Activated T-helper 17 cell treated with anti-CD3 and anti-CD28 coated beads, Interleukin-2, amount 50 U/mL, for 72 hours (primary cell): ENCODE data around the gene ROBO1. TPM values are rescaled to one million over a fixed set of nuclear protein-coding genes. Genes with fewer than 3 reads are reported as not detected.

Experiments
- ATAC-seq: fragments of 150-1000 bp; cut with Tn5 transposase; replicated peaks from 2 replicates; pipeline ENCODE4 v1.10.0; 2021; ENCODE audit warnings: mild to moderate bottlenecking, moderate library complexity
- H3K27ac Mint-ChIP-seq: one replicate; pipeline ENCODE4 v1.8.0; 2022; ENCODE audit warnings: mixed read lengths
- H3K27me3 Mint-ChIP-seq: one replicate; pipeline ENCODE4 v1.8.0; 2022; ENCODE audit warnings: mixed read lengths
- H3K36me3 Mint-ChIP-seq: one replicate; pipeline ENCODE4 v1.8.0; 2022; ENCODE audit warnings: low read depth, mild to moderate bottlenecking, mixed read lengths
- H3K4me1 Mint-ChIP-seq: one replicate; pipeline ENCODE4 v1.8.0; 2022; ENCODE audit warnings: mixed read lengths
- H3K4me3 Mint-ChIP-seq: one replicate; pipeline ENCODE4 v1.8.0; 2022; ENCODE audit warnings: mild to moderate bottlenecking, mixed read lengths
- H3K9me3 Mint-ChIP-seq: one replicate; pipeline ENCODE4 v1.8.0; 2022; ENCODE audit warnings: mixed read lengths
- total RNA-seq, 2 donors: library from RNA; stranded (reverse); gene quantifications; one replicate each; pipeline ENCODE4 v1.2.3, GENCODE V29; 2022

Gene ROBO1
- total RNA-seq, 2 donors from 2014 or later = not detected

DNA sequence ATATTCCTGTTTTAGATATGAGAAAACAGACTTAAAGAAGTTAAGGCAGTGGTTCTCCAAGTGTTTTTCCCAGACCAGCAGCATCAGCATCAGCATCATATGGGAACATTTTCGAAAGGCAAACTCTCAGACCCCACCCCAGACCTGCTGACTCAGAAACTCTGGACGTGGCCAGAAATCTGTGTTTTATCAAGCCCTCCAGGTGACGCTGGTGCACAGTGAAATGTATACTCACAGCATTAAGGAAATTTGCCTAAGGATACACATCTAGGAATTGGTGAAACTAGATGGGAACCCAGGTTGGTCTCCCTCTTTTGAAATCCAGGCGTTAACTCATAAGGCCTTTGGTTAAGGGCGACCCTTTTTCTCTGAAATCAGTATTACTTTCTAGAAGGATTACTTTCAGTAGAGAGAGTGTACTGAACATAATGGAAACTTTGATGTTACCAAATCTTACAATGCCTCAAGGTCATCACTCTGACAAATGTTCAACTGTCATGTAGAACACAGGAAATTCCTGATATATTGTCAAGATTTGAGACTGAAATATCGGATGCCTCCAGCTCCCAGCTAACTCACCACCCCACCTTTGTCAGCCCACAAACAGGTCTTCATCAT, 910.2 kb downstream of the ROBO1 start:
- Mint-ChIP-seq H3K4me1 (no peaks in the 10 kb centered on the region), H3K4me3 (no peak overlapping the region), H3K36me3 (no peaks in the 10 kb centered on the region), H3K9me3 (peaks cover 28% of the 10 kb centered on the region), H3K27me3 (no peaks in the 10 kb centered on the region), H3K27ac (no peak overlapping the region)
- no peak for ATAC-seq

DNA sequence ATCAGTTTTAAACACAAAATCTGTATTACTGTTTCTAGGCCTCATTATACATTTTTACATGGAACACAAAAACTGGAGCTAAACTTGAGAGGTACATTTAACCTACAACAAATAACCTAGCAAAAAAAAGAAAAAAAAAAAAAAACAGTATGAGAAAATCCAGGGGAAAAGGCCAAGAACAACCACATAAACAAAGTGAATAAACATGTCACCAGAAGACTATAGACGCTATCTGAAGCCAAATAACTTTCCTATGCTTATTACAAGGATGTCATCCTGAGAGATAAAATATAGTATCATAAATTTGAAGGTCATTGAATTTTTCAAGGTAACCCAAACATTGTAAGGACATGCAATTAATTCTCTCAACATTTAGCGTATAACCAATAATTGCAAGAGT, 911.6 kb downstream of the ROBO1 start:
- Mint-ChIP-seq H3K4me3 (no peak overlapping the region), H3K36me3 (no peaks in the 10 kb centered on the region), H3K9me3 (peaks cover 23% of the 10 kb centered on the region)

DNA sequence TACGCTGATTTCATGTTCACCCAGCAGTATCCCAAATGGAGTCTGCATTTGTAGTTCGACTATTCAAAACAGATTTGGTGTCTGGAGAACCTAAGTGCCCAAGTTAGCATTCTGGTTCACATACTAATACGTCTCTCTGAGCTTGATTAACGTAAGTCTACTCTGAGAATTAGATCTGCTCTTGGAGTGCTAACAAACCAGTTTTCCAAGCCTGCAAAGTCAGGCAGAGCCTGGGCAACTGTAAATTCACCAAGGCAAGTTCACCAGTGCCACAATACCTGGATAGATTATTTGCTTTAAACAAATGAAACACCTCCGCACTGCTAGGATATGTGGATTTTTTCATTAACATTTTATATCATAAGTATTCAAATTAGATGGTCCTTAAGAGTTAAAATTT, 912.6 kb downstream of the ROBO1 start:
- H3K4me3 Mint-ChIP-seq = no peak overlapping the region
- H3K36me3 Mint-ChIP-seq = no peaks in the 10 kb centered on the region
- no peak overlapping the region for H3K27ac Mint-ChIP-seq
- ATAC-seq = no peak
- H3K9me3 Mint-ChIP-seq = peaks cover 19% of the 10 kb centered on the region
- no peaks in the 10 kb centered on the region for H3K27me3 Mint-ChIP-seq
- no peaks in the 10 kb centered on the region for H3K4me1 Mint-ChIP-seq

More for the DNA sequence above, 911.6 kb downstream of the ROBO1 start:
- no peaks in the 10 kb centered on the region for H3K27me3 Mint-ChIP-seq
- H3K4me1 Mint-ChIP-seq = no peaks in the 10 kb centered on the region
- ATAC-seq = no peak
- no peak overlapping the region for H3K27ac Mint-ChIP-seq

DNA sequence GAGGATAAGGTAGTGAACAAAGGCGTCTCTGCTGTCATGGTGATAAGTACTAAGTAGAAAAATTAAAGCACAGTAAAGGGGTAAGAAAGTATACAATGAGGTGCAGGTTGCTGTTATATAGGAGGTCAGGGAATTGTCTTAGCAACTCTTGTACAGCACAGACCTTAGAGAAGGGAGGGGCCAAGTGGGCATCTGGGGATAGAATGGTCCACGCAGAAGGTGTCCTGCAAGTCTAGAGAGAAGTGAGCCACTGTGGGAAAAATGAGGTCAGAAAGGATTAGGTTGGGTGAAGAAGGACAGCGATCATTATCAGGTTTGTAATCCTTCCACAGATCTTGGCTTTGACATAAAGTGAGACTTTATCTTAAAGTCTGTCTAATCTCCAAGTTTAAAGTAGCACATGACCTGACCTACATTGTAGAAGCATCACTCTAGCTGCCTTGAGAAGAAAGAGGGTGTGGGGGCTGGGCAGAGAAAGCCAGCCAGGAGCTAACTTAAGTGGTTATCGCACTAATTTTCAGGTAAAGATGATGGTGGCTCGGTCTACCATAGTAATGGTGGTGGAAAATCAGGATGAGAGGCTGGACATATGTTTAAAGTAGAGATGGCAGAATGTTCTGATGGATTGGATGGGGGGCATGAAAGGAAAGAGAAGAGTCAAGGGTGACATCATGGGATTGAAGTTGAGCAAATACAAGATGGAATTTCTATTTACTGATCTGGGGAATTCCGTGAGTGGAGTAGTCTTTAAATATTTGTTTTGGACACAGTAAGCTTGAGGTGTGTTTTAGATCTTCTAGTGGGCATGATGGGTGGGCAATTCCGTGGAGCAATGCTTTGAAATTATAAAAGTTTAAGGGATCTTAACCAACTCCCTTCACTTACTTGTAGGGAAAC, 919.2 kb downstream of the ROBO1 start:
- Mint-ChIP-seq H3K27me3 (no peaks in the 10 kb centered on the region), H3K9me3 (peaks cover 26% of the 10 kb centered on the region), H3K4me1 (no peaks in the 10 kb centered on the region), H3K27ac (no peak overlapping the region), H3K36me3 (no peaks in the 10 kb centered on the region), H3K4me3 (no peak overlapping the region)
- ATAC-seq = no peak

DNA sequence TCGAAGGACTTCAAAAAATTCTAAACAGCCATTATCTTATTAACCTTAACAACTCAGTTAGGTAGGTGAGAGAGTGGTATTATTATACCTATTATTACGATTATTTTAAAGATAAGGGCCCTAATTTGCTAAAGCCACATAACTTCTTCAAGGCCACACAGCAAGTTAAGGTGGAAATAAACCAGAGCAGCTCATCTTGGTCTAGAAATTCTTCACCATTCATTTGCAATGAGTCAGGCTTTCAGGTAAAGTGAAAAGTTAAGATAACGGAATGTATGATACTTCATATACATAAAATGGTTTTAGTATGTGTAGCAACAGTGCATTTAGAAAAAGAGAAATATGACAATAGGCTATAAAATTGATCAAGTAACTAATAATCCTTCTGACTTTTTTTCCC, 920.2 kb downstream of the ROBO1 start:
- no peaks in the 10 kb centered on the region for H3K27me3 Mint-ChIP-seq

DNA sequence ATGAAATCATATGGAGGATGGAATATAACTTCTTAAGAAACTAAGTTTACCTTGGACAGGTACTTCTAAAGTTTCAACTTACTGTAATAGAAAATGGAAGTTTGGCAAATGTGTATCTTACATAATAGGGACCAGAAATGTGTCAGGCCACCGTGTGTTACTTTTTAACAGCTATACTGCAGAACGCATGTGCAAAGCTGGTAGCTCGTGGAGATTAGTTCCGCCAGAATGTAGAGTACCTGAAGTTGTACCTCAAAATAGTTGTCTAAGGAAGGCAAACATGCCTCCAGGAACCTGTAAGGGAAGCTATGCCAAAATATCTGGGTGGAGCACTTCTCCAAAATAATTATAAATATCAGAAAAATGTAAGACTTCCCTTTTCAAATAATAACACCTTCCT, 920.6 kb downstream of the ROBO1 start:
- no peak overlapping the region for H3K4me3 Mint-ChIP-seq
- no peak overlapping the region for H3K27ac Mint-ChIP-seq
- H3K9me3 Mint-ChIP-seq = peaks cover 16% of the 10 kb centered on the region
- H3K36me3 Mint-ChIP-seq = no peaks in the 10 kb centered on the region
- no peaks in the 10 kb centered on the region for H3K27me3 Mint-ChIP-seq
- no peak for ATAC-seq
- no peaks in the 10 kb centered on the region for H3K4me1 Mint-ChIP-seq

More for the DNA sequence above, 920.2 kb downstream of the ROBO1 start:
- no peak for ATAC-seq
- H3K36me3 Mint-ChIP-seq = no peaks in the 10 kb centered on the region
- H3K4me3 Mint-ChIP-seq = no peak overlapping the region
- H3K9me3 Mint-ChIP-seq = peaks cover 20% of the 10 kb centered on the region
- no peak overlapping the region for H3K27ac Mint-ChIP-seq
- H3K4me1 Mint-ChIP-seq = no peaks in the 10 kb centered on the region

DNA sequence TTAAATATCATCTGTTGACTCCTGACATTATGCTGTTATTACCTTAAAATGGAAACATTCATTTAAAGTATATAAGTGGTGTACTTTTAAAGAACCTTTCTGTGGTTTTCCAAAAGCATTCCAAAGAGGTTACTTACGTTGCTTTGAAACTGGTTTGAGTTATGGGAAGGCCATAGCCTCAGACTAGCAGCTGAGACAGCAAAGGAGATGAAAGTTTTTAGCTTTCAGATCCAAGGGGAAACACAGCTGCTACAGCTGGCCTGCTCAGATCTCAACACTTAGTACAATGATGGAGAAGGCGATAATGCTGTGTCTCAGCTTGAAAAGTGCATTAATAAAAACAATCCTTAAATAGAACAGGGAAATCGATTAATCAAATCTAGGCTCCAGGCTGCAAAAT, 921.1 kb downstream of the ROBO1 start:
- ATAC-seq = no peak
- Mint-ChIP-seq H3K27me3 (no peaks in the 10 kb centered on the region), H3K27ac (no peak overlapping the region), H3K36me3 (no peaks in the 10 kb centered on the region), H3K4me1 (no peaks in the 10 kb centered on the region), H3K9me3 (peaks cover 16% of the 10 kb centered on the region), H3K4me3 (no peak overlapping the region)

DNA sequence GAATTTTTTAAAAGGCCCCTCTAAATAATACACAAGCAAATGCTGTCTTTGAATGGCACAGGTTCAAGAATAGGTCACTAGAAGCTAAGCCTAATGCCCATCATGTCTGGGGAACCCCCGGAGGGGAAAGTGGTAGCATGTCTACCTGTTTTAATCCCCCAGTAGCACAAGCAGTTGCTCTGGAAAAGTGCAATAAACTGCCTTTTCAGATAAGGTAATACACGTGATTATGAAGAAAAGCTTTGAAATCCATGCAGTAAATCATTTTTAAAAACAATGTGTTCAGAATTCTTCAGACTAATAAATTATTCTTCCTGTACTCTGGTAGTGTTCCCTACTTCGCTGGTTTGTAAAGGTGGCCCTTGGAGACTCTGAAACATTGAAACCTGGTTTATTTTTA, 922.2 kb downstream of the ROBO1 start:
- H3K4me3 Mint-ChIP-seq = no peak overlapping the region
- H3K27me3 Mint-ChIP-seq = no peaks in the 10 kb centered on the region
- ATAC-seq = no peak
- no peaks in the 10 kb centered on the region for H3K36me3 Mint-ChIP-seq
- H3K4me1 Mint-ChIP-seq = no peaks in the 10 kb centered on the region
- H3K9me3 Mint-ChIP-seq = peaks cover 16% of the 10 kb centered on the region
- no peak overlapping the region for H3K27ac Mint-ChIP-seq

DNA sequence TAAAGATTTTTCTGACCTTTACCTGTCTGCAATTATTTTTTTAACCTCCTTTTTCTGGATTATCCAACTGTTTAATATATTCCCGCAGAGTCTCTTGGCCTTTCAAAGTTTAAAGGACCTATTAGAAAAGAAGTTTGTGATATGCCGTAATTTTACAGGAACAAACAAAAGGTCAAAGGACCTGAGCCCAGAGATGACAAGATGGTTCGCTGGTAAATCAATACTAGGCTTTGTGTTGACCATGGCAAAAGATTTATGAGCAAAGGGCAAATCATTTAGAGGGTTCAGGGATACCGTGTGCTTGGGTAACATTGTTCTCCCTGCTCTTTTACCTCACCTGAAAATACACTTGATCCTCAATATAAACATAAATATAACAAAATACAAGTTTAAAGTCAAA, 923.5 kb downstream of the ROBO1 start:
- no peaks in the 10 kb centered on the region for H3K27me3 Mint-ChIP-seq
- no peak for ATAC-seq
- H3K27ac Mint-ChIP-seq = no peak overlapping the region
- H3K4me3 Mint-ChIP-seq = no peak overlapping the region
- H3K36me3 Mint-ChIP-seq = no peaks in the 10 kb centered on the region
- peaks cover 20% of the 10 kb centered on the region for H3K9me3 Mint-ChIP-seq
- no peaks in the 10 kb centered on the region for H3K4me1 Mint-ChIP-seq

DNA sequence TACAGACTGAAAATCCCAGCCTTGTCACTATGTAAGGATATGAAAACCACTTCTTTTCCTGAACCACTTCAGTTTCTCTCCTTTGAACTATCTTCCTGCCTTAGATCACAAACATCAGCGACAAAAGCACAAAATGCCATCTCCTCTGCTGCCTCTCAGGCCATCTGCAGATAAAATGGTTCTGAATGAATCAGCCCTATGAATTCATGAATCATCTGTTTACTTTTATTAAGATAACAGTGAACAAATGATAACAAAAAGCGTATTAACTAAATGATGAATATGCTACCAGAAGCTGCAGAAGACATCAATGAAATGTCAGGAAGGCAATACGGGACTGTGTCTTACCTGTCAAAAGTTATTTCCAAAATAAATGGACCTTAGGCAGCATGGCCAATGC, 928.1 kb downstream of the ROBO1 start:
- H3K36me3 Mint-ChIP-seq = no peaks in the 10 kb centered on the region
- no peak overlapping the region for H3K27ac Mint-ChIP-seq
- H3K27me3 Mint-ChIP-seq = no peaks in the 10 kb centered on the region
- ATAC-seq = no peak
- H3K9me3 Mint-ChIP-seq = peaks cover 8% of the 10 kb centered on the region
- H3K4me1 Mint-ChIP-seq = no peaks in the 10 kb centered on the region
- no peak overlapping the region for H3K4me3 Mint-ChIP-seq

DNA sequence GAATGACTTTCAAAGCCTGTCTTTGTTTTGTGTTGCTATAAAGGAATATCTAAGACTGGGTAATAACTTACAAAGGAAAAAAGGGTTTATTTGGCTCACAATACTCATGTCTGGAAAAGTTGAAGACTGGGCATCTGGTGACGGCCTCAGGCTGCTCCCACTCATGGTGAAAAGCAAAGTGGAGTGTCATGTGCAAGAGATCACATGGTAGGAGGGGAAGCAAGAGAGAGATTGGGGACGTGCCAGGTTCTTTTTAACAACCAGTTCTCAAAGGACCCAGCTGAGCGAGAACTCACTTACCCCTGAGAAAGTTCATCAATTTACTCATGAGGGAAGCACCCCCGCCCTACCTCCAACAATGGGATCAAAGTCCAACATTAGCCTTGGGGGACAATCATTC, 929.4 kb downstream of the ROBO1 start:
- no peaks in the 10 kb centered on the region for H3K27me3 Mint-ChIP-seq
- H3K4me1 Mint-ChIP-seq = no peaks in the 10 kb centered on the region
- H3K27ac Mint-ChIP-seq = no peak overlapping the region
- H3K36me3 Mint-ChIP-seq = no peaks in the 10 kb centered on the region
- no peak for ATAC-seq
- peaks cover 8% of the 10 kb centered on the region for H3K9me3 Mint-ChIP-seq
- H3K4me3 Mint-ChIP-seq = no peak overlapping the region

DNA sequence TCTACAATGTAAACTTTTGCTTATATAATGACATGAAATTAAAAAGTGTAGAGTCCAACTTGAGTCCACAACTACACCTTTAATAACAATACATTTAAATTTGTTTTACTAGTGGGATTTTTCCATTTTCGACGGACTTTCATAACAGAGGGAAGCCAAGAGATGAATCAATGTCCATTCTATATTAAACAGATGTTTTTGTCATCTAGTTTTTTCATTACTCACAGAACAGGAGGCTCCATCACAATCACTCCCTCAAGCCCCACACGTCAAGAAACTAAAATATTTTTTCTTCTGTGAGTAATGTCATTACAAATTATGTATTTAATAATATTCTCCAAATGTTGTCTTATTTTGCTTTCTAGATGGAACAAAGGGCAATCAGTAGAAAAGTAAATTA, 932.9 kb downstream of the ROBO1 start:
- no peaks in the 10 kb centered on the region for H3K27me3 Mint-ChIP-seq
- H3K9me3 Mint-ChIP-seq = peaks cover 11% of the 10 kb centered on the region
- no peaks in the 10 kb centered on the region for H3K4me1 Mint-ChIP-seq
- ATAC-seq = no peak
- no peak overlapping the region for H3K4me3 Mint-ChIP-seq
- no peak overlapping the region for H3K27ac Mint-ChIP-seq
- no peaks in the 10 kb centered on the region for H3K36me3 Mint-ChIP-seq

DNA sequence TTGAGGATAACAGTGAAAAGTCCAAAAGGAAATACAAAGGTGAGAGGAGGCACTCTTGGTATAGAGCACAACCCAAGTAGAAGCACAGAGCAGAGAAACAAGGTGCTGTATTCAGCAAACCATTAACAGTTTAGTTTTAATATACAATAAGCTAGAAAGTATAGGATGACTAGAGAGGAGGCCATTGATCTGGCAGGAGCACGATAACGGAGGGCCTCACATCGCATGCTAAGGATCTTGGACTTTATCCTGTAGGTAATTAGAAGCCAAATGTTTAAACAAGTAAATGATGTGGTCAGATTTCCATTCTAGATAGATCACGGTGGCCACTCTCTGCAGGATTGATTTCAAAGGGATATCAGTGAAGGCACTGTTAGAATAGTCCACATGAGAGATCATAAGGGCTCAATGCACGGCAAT, 935.0 kb downstream of the ROBO1 start:
- Mint-ChIP-seq H3K27ac (no peak overlapping the region), H3K4me1 (no peaks in the 10 kb centered on the region), H3K36me3 (no peaks in the 10 kb centered on the region), H3K9me3 (peaks cover 3% of the 10 kb centered on the region), H3K4me3 (no peak overlapping the region), H3K27me3 (no peaks in the 10 kb centered on the region)
- no peak for ATAC-seq

DNA sequence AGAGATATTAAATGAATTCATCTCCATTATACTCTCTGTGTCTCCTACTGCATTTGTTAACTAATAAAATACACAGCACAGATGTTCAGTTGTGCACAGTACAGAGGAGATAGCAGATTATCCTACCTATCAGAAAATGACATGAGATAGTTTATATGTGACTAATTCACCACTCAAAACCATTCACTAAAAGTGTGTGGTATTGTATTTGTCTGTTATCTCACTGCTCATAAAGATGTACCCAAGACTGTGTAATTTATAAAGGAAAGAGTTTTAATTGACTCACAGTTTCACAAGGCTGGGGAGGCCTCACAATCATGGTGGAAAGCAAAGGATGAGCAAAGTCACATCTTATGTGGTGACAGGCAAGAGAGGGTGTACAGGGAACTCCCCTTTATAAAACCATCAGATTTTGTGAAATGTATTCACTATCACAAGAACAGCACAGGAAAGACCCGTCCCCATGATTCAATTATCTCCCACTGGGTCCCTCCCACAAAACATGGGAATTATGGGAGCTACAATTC, 936.3 kb downstream of the ROBO1 start:
- no peaks in the 10 kb centered on the region for H3K4me1 Mint-ChIP-seq
- H3K36me3 Mint-ChIP-seq = no peaks in the 10 kb centered on the region
- H3K27me3 Mint-ChIP-seq = no peaks in the 10 kb centered on the region
- no peak overlapping the region for H3K27ac Mint-ChIP-seq
- peaks cover 7% of the 10 kb centered on the region for H3K9me3 Mint-ChIP-seq
- H3K4me3 Mint-ChIP-seq = no peak overlapping the region
- ATAC-seq = no peak

DNA sequence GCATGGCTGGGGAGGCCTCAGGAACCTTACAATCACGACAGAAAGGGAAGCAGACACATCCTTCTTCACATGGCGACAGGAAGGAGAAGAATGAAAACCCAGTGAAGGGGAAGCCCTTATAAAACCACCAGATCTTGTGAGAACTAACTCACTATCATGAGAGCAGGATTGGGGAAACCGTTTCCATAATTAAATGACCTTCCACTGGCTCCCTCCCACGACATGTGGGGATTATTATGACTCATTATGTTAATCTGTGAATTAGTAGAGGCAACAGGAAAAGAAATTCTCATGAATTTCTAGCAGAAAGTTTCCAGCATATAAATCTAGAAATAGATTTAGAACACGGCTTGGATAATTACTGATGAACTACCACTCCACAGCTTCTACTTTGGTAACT, 937.3 kb downstream of the ROBO1 start:
- Mint-ChIP-seq H3K27me3 (no peaks in the 10 kb centered on the region), H3K4me3 (no peak overlapping the region), H3K9me3 (peaks cover 11% of the 10 kb centered on the region), H3K4me1 (no peaks in the 10 kb centered on the region), H3K36me3 (no peaks in the 10 kb centered on the region), H3K27ac (no peak overlapping the region)
- ATAC-seq = no peak
